PC-3 (cell line): ENCODE results near the gene APOO. TPM values are rescaled to one million over a fixed set of nuclear protein-coding genes. Genes with fewer than 3 reads are reported as not detected.

Experiments
- ATAC-seq: fragments of 200-7000 bp; cut with Tn5 transposase; 2 replicates; pipeline ENCODE4 v1.9.1; 2020; ENCODE audit warnings: mild to moderate bottlenecking, moderate library complexity
- BruUV-seq: library from RNA; stranded (reverse); fragments of 400-500 nt; replicated peaks from 2 replicates; lab custom pipeline; 2021; lab: Mats Ljungman, UMichigan
- CTCF ChIA-PET: fragments of 300-600 bp; sonication (Branson Sonifier 250); formaldehyde crosslinking; loops from one replicate; lab custom pipeline; 2022; ENCODE audit warnings: antibody characterized with exemption; lab: Charles Lee
- POLR2A ChIA-PET: fragments of 300-600 bp; sonication (Branson Sonifier 250); formaldehyde crosslinking; loops from one replicate; lab custom pipeline; 2022; ENCODE audit warnings: antibody characterized with exemption; ENCODE audit not compliant: unreplicated experiment; lab: Charles Lee
- DNase-seq: peaks from one replicate; pipeline ENCODE4 v3.0.0-alpha.2; 2015
- H2AFZ ChIP-seq: fragments of 300-600 bp; sonication (generic); 2 replicates; pipeline ENCODE4 v1.6.0; 2016; ENCODE audit warnings: antibody characterized with exemption, low read length
- H3F3A ChIP-seq: fragments of 300-600 bp; sonication (generic); one replicate; pipeline ENCODE4 v1.6.0; 2017; ENCODE audit warnings: antibody characterized with exemption, low read length, control low read depth, mild to moderate bottlenecking; ENCODE audit not compliant: unreplicated experiment
- H3K27ac ChIP-seq: fragments of 300-600 bp; sonication (generic); 2 replicates; pipeline ENCODE4 v1.5.1; 2016; ENCODE audit warnings: mild to moderate bottlenecking, low read length
- H3K27me3 ChIP-seq: fragments of 300-600 bp; sonication (generic); 2 replicates; pipeline ENCODE4 v1.6.1; 2016; ENCODE audit warnings: low read length, mixed read lengths
- H3K36me3 ChIP-seq: fragments of 300-600 bp; sonication (generic); 2 replicates; pipeline ENCODE4 v1.6.1; 2016; ENCODE audit warnings: low read depth, mixed run types, low read length, mixed read lengths
- H3K4me1 ChIP-seq: fragments of 300-600 bp; sonication (generic); 2 replicates; pipeline ENCODE4 v1.5.1; 2016; ENCODE audit warnings: low read length; ENCODE audit not compliant: insufficient read depth
- H3K4me2 ChIP-seq: fragments of 300-600 bp; sonication (generic); 2 replicates; pipeline ENCODE4 v1.6.0; 2016; ENCODE audit warnings: low read length
- H3K4me3 ChIP-seq: fragments of 300-600 bp; sonication (generic); 2 replicates; pipeline ENCODE4 v1.5.1; 2016; ENCODE audit warnings: mild to moderate bottlenecking, low read length, mixed read lengths
- H3K79me2 ChIP-seq: fragments of 300-600 bp; sonication (generic); 2 replicates; pipeline ENCODE4 v1.6.1; 2017; ENCODE audit warnings: low read length, mixed read lengths
- H3K9ac ChIP-seq: fragments of 300-600 bp; sonication (generic); 2 replicates; pipeline ENCODE4 v1.6.0; 2016; ENCODE audit warnings: mild to moderate bottlenecking, low read length
- H3K9me2 ChIP-seq: fragments of 300-600 bp; sonication (generic); replicated peaks from 2 replicates; pipeline ENCODE4 v1.6.1; 2016; ENCODE audit warnings: mixed run types, low read length, mixed read lengths
- H3K9me3 ChIP-seq: fragments of 300-600 bp; sonication (generic); 2 replicates; pipeline ENCODE4 v1.6.1; 2016; ENCODE audit warnings: low read length, mixed read lengths
- H4K20me1 ChIP-seq: fragments of 300-600 bp; sonication (generic); 2 replicates; pipeline ENCODE4 v1.6.1; 2016; ENCODE audit warnings: low read length, mixed read lengths
- EZH2 ChIP-seq: fragments of 300-600 bp; sonication (generic); IDR thresholded peaks from one replicate; pipeline ENCODE4 v1.6.1; 2017; ENCODE audit warnings: antibody characterized with exemption, mild to moderate bottlenecking, low read length; ENCODE audit not compliant: unreplicated experiment
- EZH2phosphoT487 ChIP-seq: fragments of 300-600 bp; sonication (generic); IDR thresholded peaks from 2 replicates; pipeline ENCODE4 v1.6.1; 2018; ENCODE audit warnings: mild to moderate bottlenecking, antibody characterized with exemption, low read length, borderline replicate concordance
- intact Hi-C: fragments of 100-400 bp; cut with micrococcal nuclease; formaldehyde crosslinking; loops from 2 replicates; pipeline ENCODE4 v1.9.0; 2023
- total RNA-seq: library from RNA; depleted of rRNA; stranded (reverse); fragments of >200 nt; gene quantifications from 2 replicates; pipeline ENCODE4 v1.2.3, GENCODE V29; 2014
- TF ChIP-seq, protein P1 (sequence below): fragments of 300-600 bp; sonication (generic); conservative IDR thresholded peaks from 2 replicates; pipeline ENCODE4 v1.5.1; 2017; ENCODE audit warnings: antibody characterized with exemption, low read depth, mild to moderate bottlenecking, low read length

The APOO gene
- total RNA-seq, 1 experiment from 2014 or later, result 34.0 TPM

- POLR2A ChIA-PET, result no interaction called here
- Histone ChIP-seq H4K20me1 (no peaks in the 10 kb centered on the region), H2AFZ (no peak overlapping the region), H3K9me2 (no peaks in the 10 kb centered on the region), H3K27me3 (no peaks in the 10 kb centered on the region), H3K79me2 (no peaks in the 10 kb centered on the region), H3K9me3 (no peaks in the 10 kb centered on the region), H3K4me2 (no peak overlapping the region), H3K27ac (no peak overlapping the region), H3K4me1 (no peaks in the 10 kb centered on the region), H3K4me3 (no peak overlapping the region), H3K9ac (no peak overlapping the region), H3K36me3 (no peaks in the 10 kb centered on the region), H3F3A (no peaks in the 10 kb centered on the region)
- no peak for ATAC-seq
- TF ChIP-seq EZH2phosphoT487, result no peak
- TF ChIP-seq, protein P1, sequence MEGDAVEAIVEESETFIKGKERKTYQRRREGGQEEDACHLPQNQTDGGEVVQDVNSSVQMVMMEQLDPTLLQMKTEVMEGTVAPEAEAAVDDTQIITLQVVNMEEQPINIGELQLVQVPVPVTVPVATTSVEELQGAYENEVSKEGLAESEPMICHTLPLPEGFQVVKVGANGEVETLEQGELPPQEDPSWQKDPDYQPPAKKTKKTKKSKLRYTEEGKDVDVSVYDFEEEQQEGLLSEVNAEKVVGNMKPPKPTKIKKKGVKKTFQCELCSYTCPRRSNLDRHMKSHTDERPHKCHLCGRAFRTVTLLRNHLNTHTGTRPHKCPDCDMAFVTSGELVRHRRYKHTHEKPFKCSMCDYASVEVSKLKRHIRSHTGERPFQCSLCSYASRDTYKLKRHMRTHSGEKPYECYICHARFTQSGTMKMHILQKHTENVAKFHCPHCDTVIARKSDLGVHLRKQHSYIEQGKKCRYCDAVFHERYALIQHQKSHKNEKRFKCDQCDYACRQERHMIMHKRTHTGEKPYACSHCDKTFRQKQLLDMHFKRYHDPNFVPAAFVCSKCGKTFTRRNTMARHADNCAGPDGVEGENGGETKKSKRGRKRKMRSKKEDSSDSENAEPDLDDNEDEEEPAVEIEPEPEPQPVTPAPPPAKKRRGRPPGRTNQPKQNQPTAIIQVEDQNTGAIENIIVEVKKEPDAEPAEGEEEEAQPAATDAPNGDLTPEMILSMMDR, result no peak
- no TSS peak for BruUV-seq
- intact Hi-C loops, result no loop called here
- DNase-seq, result no peak
- CTCF ChIA-PET, result no interaction called here
Measured at GRCh38 chrX:23854122-23854521, 53.6 kb downstream of the APOO start.

GRCh38 chrX:23851544-23851943 is 56.2 kb downstream of the APOO start:
- Histone ChIP-seq H3K9me2 (no peaks in the 10 kb centered on the region), H3K36me3 (no peaks in the 10 kb centered on the region), H3K27me3 (no peaks in the 10 kb centered on the region), H2AFZ (no peak overlapping the region), H3F3A (no peaks in the 10 kb centered on the region), H3K9me3 (no peaks in the 10 kb centered on the region), H3K4me1 (no peaks in the 10 kb centered on the region), H4K20me1 (no peaks in the 10 kb centered on the region), H3K79me2 (no peaks in the 10 kb centered on the region), H3K4me3 (no peak overlapping the region), H3K27ac (no peak overlapping the region), H3K9ac (no peak overlapping the region), H3K4me2 (no peak overlapping the region)
- no peak for DNase-seq
- CTCF ChIA-PET, result no interaction called here
- no peak for TF ChIP-seq EZH2
- POLR2A ChIA-PET, result no interaction called here
- no peak for ATAC-seq
- no TSS peak for BruUV-seq
- intact Hi-C loops, result no loop called here

GRCh38 chrX:23849241-23849640 is 58.5 kb downstream of the APOO start:
- no peak for DNase-seq
- Histone ChIP-seq H3K27me3 (no peaks in the 10 kb centered on the region), H4K20me1 (no peaks in the 10 kb centered on the region), H3F3A (no peaks in the 10 kb centered on the region), H3K4me1 (peaks cover 8% of the 10 kb centered on the region), H3K4me3 (no peak overlapping the region), H2AFZ (no peak overlapping the region), H3K9ac (no peak overlapping the region), H3K4me2 (no peak overlapping the region), H3K9me3 (no peaks in the 10 kb centered on the region), H3K79me2 (no peaks in the 10 kb centered on the region), H3K9me2 (no peaks in the 10 kb centered on the region), H3K27ac (no peak overlapping the region), H3K36me3 (no peaks in the 10 kb centered on the region)
- TF ChIP-seq EZH2phosphoT487, result no peak
- TF ChIP-seq EZH2, result no peak
- TF ChIP-seq, protein P1, result no peak
- no TSS peak for BruUV-seq
- POLR2A ChIA-PET, result no interaction called here
- CTCF ChIA-PET, result interaction anchor here (0.7 kb wide), 1 partner anchor 52 kb away, joined by 3 read pairs; no protein-coding TSS in a partner anchor
- intact Hi-C loops, result no loop called here
- ATAC-seq, result no peak
